GM18498 (cell line): ENCODE measurements around the gene BACE1-AS.

ENCODE experiments used
- ATAC-seq: cut with Tn5 transposase; IDR thresholded peaks from one replicate; pipeline ENCODE4 v1.9.1; 2021; ENCODE audit warnings: mild to moderate bottlenecking, moderate library complexity; ENCODE audit not compliant: unreplicated experiment

The BACE1-AS gene

DNA sequence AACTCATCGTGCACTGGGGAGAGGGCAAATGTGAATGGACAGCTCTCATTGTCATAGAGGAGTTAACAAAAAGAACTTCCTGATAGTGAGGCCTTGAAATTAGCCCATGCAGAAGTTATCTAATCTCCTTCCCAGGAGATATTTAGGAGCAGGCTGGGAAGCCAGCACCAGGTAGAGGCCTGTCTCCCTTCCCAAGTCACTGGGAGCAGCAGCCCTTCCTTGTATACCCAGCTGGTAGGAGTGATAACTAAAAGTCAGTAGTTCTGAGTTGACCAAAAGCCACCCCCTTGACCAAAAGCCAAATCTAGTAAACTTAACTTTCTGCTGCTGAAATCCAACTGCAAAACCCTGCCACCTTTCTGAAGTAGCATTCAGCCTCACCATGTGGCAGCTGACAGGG, 1.4 kb upstream of the BACE1-AS start:
- ATAC-seq = no peak

DNA sequence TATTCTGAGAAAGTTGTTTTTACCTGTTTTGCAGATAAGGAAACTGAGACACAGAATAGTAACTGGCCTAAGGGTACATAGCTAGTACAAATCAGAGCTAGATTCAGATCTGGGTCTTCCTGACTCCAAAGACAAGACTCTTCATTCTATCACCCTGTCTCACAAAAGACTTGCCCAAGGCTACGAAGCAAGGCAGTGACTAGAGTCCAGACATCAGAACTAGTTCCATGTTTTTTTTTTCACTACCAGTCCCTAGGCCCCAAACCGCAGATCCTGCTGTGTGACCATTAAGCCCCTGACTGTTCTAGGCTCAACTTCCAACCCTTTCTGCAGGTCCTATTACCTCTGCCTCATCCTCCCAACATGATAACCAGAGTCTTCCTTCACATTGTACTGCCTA, 1.5 kb downstream of the BACE1-AS start:
- no peak for ATAC-seq

GRCh38 chr11:117295438-117296137, 4.4 kb downstream of the BACE1-AS start:
- no peak for ATAC-seq

DNA sequence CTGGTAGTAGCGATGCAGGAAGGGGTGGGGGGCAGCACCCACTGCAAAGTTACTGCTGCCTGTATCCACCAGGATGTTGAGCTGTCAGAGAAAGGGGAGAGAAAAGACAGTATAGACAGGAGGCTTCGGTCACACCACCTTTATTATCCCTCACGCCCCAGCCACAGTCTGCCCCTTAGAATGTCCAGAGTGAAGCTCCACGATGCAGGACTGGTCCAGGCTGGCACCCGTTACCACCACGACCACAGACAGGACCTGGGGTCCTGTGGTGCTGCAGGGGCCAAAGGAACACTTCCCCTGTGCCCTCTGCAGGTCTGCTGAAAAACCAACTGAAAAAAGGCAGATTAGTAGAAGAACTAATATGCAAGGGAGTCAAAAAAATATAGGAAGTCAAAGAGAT, 5.7 kb downstream of the BACE1-AS start:
- no peak for ATAC-seq

GRCh38 chr11:117298195-117298594, 7.0 kb downstream of the BACE1-AS start:
- no peak for ATAC-seq

DNA sequence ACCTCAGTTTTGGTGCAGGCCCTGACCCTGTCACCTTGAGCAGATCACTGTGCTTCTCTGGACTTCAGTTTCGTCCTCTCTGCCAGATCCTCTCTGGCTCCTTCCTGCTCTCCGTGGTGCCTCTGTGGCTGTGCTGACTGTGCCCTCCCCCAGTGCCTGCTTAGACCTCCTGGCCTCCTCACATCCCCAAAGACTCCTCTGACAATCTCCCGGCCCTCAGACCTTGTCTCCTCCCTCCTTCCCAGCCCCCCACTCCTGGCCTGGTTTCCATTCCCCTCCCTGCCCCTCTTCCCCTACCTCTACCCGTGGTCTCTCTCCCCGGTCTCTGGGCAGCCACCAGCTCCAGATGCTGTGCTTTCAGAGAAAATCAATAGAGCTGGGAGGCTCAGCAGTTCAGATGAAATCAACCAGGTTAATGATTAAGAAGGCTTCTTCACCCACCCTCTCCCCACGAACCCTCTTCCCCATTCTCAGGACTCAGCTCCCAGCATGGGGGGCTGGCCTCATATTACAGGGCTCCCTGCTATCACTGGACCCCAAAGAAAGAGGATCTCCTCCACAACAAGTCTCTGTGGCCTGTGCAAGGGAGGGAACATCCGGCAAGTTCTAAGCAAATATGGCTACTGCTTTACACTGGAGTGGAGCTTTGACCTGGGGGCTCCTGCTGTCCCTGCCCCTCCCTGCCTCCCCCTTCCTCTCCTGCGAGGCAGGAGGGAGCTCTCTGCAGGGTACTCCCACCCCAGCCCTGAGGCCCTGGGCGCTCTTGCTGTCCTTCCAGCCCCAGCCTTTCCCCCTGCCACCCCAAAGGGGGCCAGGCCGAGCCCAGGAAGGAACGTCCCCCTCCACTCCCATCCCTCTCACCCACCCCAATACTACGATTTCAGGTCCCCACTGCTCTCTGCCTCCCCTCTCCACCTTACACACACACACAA, 8.5 kb downstream of the BACE1-AS start:
- ATAC-seq = no peak

- ATAC-seq = no peak
These were observed 9.1 kb downstream of the BACE1-AS start for GRCh38 chr11:117300283-117300663.

GRCh38 chr11:117300773-117301172, 9.6 kb downstream of the BACE1-AS start:
- no peak for ATAC-seq

GRCh38 chr11:117302228-117302627, 11.1 kb downstream of the BACE1-AS start:
- no peak for ATAC-seq

GRCh38 chr11:117303101-117303500, 12.0 kb downstream of the BACE1-AS start:
- no peak for ATAC-seq

- ATAC-seq = no peak
These were observed 12.6 kb downstream of the BACE1-AS start for GRCh38 chr11:117303646-117304315.

GRCh38 chr11:117305145-117305544, 14.0 kb downstream of the BACE1-AS start:
- no peak for ATAC-seq

DNA sequence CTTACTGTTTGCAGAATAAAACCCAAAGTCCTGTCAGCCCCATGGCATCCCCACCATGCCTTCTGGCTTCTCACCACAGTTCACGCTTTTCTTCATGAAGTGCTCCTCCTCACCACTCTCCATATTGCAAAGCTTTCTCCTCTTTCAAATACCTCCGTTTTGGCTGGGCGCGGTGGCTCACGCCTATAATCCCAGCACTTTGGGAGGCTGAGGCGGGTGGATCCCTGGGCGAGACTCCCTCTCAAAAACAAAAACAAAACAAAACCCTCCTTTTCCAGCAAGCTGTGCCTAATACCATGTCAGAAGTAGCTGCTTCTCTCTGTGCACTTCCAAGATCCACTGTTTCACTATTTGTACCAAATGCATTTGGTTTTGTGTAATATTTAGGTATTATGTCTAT, 18.2 kb downstream of the BACE1-AS start:
- ATAC-seq = no peak

- no peak for ATAC-seq
These were observed 21.9 kb downstream of the BACE1-AS start for GRCh38 chr11:117313091-117313490.

GRCh38 chr11:117313828-117314768, 23.0 kb downstream of the BACE1-AS start:
- ATAC-seq = no peak

GRCh38 chr11:117314840-117315239, 23.7 kb downstream of the BACE1-AS start:
- no peak for ATAC-seq

- no peak for ATAC-seq
These were observed 24.4 kb downstream of the BACE1-AS start for GRCh38 chr11:117315285-117316196.

DNA sequence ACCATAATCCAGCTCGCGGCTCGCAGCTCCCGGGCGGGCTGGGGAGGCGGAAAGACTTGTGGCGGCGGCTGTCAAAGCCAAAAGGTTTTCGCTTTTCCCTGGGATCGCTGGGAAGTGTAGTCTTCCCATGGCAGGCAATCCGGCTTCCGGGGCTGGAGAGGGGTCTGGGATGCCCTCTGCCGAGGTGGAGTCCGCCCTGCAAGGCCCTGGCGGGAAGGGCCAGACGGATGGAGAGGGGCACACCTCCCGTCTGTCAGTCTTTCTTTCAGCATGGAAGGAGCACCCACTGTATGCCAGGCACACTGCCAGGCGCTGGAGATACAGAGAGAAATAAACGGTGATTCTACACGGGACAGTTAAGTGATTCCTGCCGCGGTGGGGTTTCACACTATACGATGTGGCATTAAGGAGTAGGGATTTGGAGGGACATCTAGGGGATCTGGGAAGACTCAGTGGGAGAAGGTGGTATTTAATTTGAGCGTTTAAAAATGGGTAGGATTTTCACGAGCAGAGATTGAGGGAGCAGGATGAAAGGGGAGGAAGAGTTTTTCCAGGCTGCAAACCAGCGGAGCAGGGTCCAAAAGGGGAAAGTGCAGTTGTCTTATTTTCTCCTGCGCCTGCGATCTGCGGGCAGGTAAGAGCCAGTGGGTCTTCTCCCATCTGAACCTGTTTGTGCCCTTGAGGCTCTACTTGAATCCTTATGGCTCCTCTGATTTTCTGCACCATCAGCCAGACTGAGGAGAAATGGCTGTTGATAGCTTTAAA, 25.2 kb downstream of the BACE1-AS start, which contains the start of gene BACE1:
Gene BACE1, minus strand, starts transcription at position 60 of the 765 bp plus-strand sequence. CDS start 461 bp downstream, outside the sequence.
- ATAC-seq = no peak

- ATAC-seq = no peak
These were observed 27.6 kb downstream of the BACE1-AS start for GRCh38 chr11:117318738-117319137.
